ENCODE results near the gene GANC. TPM values are rescaled to one million over a fixed set of nuclear protein-coding genes. Genes with fewer than 3 reads are reported as not detected.

The GANC gene
- total and polyA plus RNA-seq, 9 of the 15 experiments (the other 6 are each of a cell fraction or from before 2014, with no cell fraction given): 10.9 to 19.0 (median 14.5) TPM

DNA sequence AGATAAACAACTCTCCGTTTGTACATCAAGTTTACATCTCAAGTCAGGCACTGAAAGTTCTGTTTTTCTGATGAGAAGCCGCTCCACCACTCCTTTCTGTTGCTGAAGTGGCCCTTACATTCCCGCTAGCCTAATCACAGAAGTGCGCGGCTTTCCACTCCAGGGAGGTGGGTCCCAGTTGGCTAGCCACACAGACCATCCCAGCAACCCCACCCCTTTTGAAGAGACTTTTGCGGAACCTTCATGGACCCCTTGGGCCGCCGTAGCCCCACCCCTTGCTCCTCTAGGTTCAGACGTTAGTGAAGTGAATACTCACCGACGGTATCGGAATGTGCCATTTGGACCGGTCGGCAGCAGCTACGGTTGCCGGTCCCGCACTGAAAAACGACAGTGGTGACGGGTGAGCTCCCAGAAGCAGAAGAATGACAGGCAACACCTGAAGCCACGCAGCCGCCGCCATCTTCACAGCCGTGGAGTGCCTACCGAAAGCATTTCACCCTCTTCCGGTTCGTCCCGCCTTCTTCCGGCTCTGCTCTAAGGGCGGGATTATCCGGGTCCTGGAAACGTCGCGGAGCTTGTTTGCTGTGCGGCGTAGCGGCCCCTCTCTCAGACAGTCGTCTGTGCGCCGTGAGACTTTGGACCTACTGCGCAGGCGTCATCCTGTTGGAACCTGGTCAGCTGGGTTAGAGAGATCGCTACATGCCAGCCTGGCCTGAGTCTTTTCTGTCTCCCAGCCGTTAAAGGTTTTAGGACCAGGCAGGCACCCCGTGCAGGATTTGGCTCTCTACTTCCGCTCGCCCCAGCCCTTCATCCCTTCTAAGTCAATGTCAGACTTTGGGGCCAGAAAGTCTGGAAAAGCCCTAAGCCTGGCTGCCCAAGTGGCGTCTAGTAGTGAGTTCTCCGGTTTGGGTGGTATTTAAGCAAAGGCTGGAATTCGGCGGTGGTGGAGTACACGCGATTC is at the start of gene GANC, which contains the start of gene TMEM87A (continued):
- TF ChIP-seq PCBP1 (IDR thresholded peaks at IDR 0.05; ENCODE audit: low read depth, low read length, poor library complexity, severe bottlenecking) (no peak), SAFB2 (IDR thresholded peaks at IDR 0.05; ENCODE audit: borderline replicate concordance, low read depth, low read length, severe bottlenecking) (no peak), ILK (tag; IDR thresholded peaks at IDR 0.05; ENCODE audit: borderline replicate concordance, low read depth) (no peak), CHD1 (IDR thresholded peaks at IDR 0.05; ENCODE audit: low read length) (no peak), RAD21 (CRISPR knock-in tag; conservative IDR thresholded peaks at IDR 0.05 in 1 of 2, IDR thresholded peaks at IDR 0.05 in 1 of 2) (no peak), FIP1L1 (IDR thresholded peaks at IDR 0.05; ENCODE audit: low read depth, low read length, poor library complexity, severe bottlenecking) (no peak), ZNF785 (CRISPR knock-in tag; IDR thresholded peaks at IDR 0.05) (no peak), CBFA2T2 (conservative IDR thresholded peaks at IDR 0.05) (no peak), LARP7 (IDR thresholded peaks at IDR 0.05) (no peak)
- TF ChIP-seq, protein P1, sequence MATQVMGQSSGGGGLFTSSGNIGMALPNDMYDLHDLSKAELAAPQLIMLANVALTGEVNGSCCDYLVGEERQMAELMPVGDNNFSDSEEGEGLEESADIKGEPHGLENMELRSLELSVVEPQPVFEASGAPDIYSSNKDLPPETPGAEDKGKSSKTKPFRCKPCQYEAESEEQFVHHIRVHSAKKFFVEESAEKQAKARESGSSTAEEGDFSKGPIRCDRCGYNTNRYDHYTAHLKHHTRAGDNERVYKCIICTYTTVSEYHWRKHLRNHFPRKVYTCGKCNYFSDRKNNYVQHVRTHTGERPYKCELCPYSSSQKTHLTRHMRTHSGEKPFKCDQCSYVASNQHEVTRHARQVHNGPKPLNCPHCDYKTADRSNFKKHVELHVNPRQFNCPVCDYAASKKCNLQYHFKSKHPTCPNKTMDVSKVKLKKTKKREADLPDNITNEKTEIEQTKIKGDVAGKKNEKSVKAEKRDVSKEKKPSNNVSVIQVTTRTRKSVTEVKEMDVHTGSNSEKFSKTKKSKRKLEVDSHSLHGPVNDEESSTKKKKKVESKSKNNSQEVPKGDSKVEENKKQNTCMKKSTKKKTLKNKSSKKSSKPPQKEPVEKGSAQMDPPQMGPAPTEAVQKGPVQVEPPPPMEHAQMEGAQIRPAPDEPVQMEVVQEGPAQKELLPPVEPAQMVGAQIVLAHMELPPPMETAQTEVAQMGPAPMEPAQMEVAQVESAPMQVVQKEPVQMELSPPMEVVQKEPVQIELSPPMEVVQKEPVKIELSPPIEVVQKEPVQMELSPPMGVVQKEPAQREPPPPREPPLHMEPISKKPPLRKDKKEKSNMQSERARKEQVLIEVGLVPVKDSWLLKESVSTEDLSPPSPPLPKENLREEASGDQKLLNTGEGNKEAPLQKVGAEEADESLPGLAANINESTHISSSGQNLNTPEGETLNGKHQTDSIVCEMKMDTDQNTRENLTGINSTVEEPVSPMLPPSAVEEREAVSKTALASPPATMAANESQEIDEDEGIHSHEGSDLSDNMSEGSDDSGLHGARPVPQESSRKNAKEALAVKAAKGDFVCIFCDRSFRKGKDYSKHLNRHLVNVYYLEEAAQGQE (IDR thresholded peaks at IDR 0.05; ENCODE audit: borderline replicate concordance): peak; percentile 71
- TF ChIP-seq, protein P1 (CRISPR knock-in tag; IDR thresholded peaks at IDR 0.05; ENCODE audit: low read depth): 0 out of 2 replicates have a peak, but pooled peaks have one; percentile 67
- TF ChIP-seq, protein P2, sequence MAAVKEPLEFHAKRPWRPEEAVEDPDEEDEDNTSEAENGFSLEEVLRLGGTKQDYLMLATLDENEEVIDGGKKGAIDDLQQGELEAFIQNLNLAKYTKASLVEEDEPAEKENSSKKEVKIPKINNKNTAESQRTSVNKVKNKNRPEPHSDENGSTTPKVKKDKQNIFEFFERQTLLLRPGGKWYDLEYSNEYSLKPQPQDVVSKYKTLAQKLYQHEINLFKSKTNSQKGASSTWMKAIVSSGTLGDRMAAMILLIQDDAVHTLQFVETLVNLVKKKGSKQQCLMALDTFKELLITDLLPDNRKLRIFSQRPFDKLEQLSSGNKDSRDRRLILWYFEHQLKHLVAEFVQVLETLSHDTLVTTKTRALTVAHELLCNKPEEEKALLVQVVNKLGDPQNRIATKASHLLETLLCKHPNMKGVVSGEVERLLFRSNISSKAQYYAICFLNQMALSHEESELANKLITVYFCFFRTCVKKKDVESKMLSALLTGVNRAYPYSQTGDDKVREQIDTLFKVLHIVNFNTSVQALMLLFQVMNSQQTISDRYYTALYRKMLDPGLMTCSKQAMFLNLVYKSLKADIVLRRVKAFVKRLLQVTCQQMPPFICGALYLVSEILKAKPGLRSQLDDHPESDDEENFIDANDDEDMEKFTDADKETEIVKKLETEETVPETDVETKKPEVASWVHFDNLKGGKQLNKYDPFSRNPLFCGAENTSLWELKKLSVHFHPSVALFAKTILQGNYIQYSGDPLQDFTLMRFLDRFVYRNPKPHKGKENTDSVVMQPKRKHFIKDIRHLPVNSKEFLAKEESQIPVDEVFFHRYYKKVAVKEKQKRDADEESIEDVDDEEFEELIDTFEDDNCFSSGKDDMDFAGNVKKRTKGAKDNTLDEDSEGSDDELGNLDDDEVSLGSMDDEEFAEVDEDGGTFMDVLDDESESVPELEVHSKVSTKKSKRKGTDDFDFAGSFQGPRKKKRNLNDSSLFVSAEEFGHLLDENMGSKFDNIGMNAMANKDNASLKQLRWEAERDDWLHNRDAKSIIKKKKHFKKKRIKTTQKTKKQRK (IDR thresholded peaks at IDR 0.05; ENCODE audit: borderline replicate concordance, low read depth, low read length): no peak
